ENCODE data around the gene ITGA4. TPM values are rescaled to one million over a fixed set of nuclear protein-coding genes. Genes with fewer than 3 reads are reported as not detected.

ITGA4 gene
- total RNA-seq, 4 donors from 2014 or later: 3.8 to 109 (median 13.4) TPM

DNA sequence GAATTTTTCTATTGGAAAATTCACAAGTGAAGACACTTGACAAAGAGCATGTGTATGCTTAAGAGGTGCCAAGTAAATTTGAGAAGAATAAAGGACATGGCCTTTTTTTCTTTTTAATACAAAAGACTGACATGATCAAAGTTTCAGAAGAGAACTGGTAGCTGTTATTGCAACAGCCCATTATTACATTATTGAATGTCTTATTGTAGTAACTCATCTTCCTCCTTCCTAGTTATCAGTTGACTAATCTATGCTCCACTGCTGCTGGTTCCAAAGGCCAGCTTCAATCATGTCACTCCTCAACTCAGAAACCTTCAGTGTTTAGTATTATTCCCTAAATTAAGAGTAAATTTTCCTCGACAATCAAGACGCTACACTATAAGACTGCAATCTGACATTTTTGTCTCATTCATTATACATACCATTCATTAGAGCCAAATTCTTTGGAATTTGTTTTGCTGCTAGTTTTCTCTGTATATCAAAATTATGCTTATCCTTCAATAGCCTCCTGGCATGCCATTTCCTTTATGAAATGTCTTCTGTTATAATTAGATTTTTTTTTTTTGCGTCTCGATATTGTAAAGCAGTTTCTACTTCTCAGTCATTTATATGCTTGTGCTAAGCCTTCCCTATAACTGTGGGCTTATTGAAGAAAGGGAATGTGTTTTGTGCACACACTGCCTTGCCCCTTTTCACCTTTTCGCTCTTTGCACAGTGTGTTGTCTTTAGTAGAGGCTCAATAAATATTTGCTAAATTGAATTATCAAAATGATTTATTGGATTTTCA is 27.9 kb downstream of the ITGA4 start:
- Histone ChIP-seq H3K27ac (no peak overlapping the region), H3K36me3 (peaks cover 0 to 6% (median 0%) of the 10 kb centered on the region in 3 donors), H3K9me3 (no peaks in the 10 kb centered on the region), H3K27me3 (no peaks in the 10 kb centered on the region), H3K4me1 (no peaks in the 10 kb centered on the region), H3K4me3 (no peak overlapping the region)
- no peak for TF ChIP-seq POLR2A (IDR thresholded peaks at IDR 0.05)
- TF ChIP-seq, protein P1, sequence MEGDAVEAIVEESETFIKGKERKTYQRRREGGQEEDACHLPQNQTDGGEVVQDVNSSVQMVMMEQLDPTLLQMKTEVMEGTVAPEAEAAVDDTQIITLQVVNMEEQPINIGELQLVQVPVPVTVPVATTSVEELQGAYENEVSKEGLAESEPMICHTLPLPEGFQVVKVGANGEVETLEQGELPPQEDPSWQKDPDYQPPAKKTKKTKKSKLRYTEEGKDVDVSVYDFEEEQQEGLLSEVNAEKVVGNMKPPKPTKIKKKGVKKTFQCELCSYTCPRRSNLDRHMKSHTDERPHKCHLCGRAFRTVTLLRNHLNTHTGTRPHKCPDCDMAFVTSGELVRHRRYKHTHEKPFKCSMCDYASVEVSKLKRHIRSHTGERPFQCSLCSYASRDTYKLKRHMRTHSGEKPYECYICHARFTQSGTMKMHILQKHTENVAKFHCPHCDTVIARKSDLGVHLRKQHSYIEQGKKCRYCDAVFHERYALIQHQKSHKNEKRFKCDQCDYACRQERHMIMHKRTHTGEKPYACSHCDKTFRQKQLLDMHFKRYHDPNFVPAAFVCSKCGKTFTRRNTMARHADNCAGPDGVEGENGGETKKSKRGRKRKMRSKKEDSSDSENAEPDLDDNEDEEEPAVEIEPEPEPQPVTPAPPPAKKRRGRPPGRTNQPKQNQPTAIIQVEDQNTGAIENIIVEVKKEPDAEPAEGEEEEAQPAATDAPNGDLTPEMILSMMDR (IDR thresholded peaks at IDR 0.05): no peak
- no peak for DNase-seq

DNA sequence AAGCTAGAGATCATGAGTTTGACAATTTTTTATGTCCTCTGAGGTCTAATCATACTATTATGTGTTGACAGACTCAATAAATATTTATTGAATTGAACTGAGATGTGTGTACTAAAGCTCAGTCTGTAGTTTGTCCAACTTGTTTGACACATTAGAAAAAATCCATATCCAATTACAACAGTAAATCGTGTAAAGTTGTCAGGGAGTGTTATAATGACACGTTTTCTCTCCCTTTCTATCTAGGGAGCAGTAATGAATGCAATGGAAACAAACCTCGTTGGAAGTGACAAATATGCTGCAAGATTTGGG is 28.4 kb downstream of the ITGA4 start:
- no peak for TF ChIP-seq POLR2A (IDR thresholded peaks at IDR 0.05)
- TF ChIP-seq, protein P1 (IDR thresholded peaks at IDR 0.05): no peak
- H3K27me3 ChIP-seq: no peaks in the 10 kb centered on the region
- no peaks in the 10 kb centered on the region for H3K4me1 ChIP-seq
- no peak overlapping the region for H3K27ac ChIP-seq
- DNase-seq: no peak
- no peaks in the 10 kb centered on the region for H3K9me3 ChIP-seq
- no peak overlapping the region for H3K4me3 ChIP-seq
- H3K36me3 ChIP-seq: peaks cover 0 to 6% (median 0%) of the 10 kb centered on the region in 3 donors

DNA sequence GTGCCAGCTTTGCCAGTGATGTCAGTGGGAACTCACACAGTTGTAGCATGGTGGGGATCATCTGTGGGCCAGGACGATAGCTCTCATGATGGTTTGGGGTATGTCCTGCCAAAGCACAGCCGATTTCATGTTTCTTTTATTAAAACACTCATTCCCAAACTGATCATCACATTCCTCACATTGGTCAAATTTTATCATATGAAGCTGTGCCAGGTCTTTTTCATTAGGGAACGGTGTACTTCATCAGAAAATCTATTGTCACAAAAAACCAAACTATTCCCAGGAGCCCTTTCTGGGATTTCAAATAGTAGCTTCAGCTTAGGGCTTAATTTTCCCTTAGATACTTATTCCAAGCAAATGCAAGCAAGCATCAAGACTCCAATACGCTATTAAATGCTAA is 42.0 kb downstream of the ITGA4 start:
- H3K27me3 ChIP-seq: no peaks in the 10 kb centered on the region
- DNase-seq: no peak

DNA sequence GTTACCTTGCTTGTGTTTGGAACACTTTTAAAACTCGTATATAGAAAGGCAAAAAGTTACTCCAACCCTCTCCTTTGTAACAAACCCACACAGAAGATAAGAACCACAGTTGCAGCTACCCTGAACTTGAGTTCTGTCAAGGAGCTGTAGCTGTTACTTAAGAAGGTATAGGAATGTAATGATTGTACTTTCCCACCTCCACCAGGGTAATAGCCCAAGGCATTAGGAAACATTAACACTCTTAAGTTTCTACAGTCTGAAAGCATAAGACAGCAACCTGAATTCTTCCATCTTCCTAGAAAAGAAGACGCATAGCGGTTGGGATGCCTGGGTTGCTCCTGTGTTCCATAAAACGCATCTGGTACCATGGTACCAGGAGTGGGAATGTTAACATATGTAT is 43.0 kb downstream of the ITGA4 start:
- Histone ChIP-seq H3K27ac (no peak overlapping the region), H3K4me1 (no peaks in the 10 kb centered on the region), H3K4me3 (no peak overlapping the region), H3K27me3 (no peaks in the 10 kb centered on the region), H3K36me3 (no peaks in the 10 kb centered on the region), H3K9me3 (no peaks in the 10 kb centered on the region)
- DNase-seq: no peak
- TF ChIP-seq, protein P1 (IDR thresholded peaks at IDR 0.05): no peak
- no peak for TF ChIP-seq POLR2A (IDR thresholded peaks at IDR 0.05)

More for the DNA sequence above, 42.0 kb downstream of the ITGA4 start:
- TF ChIP-seq POLR2A (IDR thresholded peaks at IDR 0.05): no peak
- TF ChIP-seq, protein P1 (IDR thresholded peaks at IDR 0.05): no peak
- H3K36me3 ChIP-seq: no peaks in the 10 kb centered on the region
- H3K27ac ChIP-seq: no peak overlapping the region
- H3K4me1 ChIP-seq: no peaks in the 10 kb centered on the region
- H3K4me3 ChIP-seq: no peak overlapping the region
- no peaks in the 10 kb centered on the region for H3K9me3 ChIP-seq

DNA sequence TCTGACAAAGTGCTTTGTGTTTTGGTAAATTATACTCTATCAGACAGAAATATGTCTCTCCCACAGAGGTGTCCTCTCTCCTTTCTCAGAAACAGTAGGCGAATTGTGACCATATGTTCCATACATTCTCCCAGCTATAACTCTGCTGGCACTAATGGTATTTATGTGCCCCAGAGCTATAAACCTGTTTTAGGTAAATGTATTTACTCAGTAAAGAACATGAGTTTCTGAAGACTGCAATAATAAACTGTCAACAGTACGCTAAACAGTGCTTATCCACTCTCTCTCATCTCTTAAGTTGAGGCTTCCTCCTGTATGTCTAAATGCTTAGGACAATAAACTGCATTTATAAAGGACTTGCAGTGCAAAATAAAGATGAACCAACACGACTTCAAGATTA is 58.5 kb downstream of the ITGA4 start:
- no peaks in the 10 kb centered on the region for H3K4me1 ChIP-seq
- no peaks in the 10 kb centered on the region for H3K36me3 ChIP-seq
- TF ChIP-seq, protein P1 (IDR thresholded peaks at IDR 0.05): no peak
- TF ChIP-seq POLR2A (IDR thresholded peaks at IDR 0.05): no peak
- H3K27me3 ChIP-seq: no peaks in the 10 kb centered on the region
- no peak overlapping the region for H3K27ac ChIP-seq
- no peak for DNase-seq
- H3K4me3 ChIP-seq: no peak overlapping the region
- H3K9me3 ChIP-seq: no peaks in the 10 kb centered on the region

Data from Peyer's patch (tissue), 4 donors.